Measurements from ENCODE around the gene REXO1.

GRCh38 chr19:1862424-1863327 is 14.4 kb upstream of the REXO1 start:
- TF ChIP-seq CTCF (IDR thresholded peaks at IDR 0.05; ENCODE audit: extremely low read depth in 1 of 2, insufficient read depth in 1 of 2, low read depth in 1 of 2, low read length in 2 of 2) (no peak), POLR2AphosphoS5 (IDR thresholded peaks at IDR 0.05; ENCODE audit: insufficient read depth, low read depth, low read length) (peak; percentile 7), EZH2 (IDR thresholded peaks at IDR 0.05; ENCODE audit: borderline replicate concordance, low read depth, low read length, severe bottlenecking) (no peak), JUN (IDR thresholded peaks at IDR 0.05; ENCODE audit: borderline replicate concordance, insufficient read depth, insufficient read length, low read depth) (no peak), POLR2A (IDR thresholded peaks at IDR 0.05; ENCODE audit: low read depth, low read length) (no peak), MYC (IDR thresholded peaks at IDR 0.05; ENCODE audit: low read depth, low read length) (no peak), MAX (IDR thresholded peaks at IDR 0.05; ENCODE audit: insufficient read depth, insufficient read length) (no peak)

All from endothelial cell of umbilical vein (primary cell).